IMR-90 (cell line): ENCODE data around the gene TAL1.

Experiments
- BHLHE40 ChIP-seq: fragments of 150-350 bp; IDR thresholded peaks from 2 replicates; pipeline ENCODE4 v1.6.1; 2016; ENCODE audit warnings: mild to moderate bottlenecking, low read depth, low read length
- CEBPB ChIP-seq: IDR thresholded peaks from 2 replicates; pipeline ENCODE4 v1.6.1; 2012; ENCODE audit warnings: low read depth, low read length, improper control_type of control experiment
- CHD1 ChIP-seq: IDR thresholded peaks from 2 replicates; pipeline ENCODE4 v1.6.1; 2012; ENCODE audit warnings: low read depth, low read length, improper control_type of control experiment
- FOS ChIP-seq: fragments of 150-350 bp; IDR thresholded peaks from 2 replicates; pipeline ENCODE4 v1.6.1; 2016; ENCODE audit warnings: low read depth, low read length
- MAZ ChIP-seq: IDR thresholded peaks from 2 replicates; pipeline ENCODE4 v1.6.1; 2012; ENCODE audit warnings: low read depth, mild to moderate bottlenecking, low read length, improper control_type of control experiment, moderate library complexity, borderline replicate concordance
- MXI1 ChIP-seq: IDR thresholded peaks from 2 replicates; pipeline ENCODE4 v1.6.1; 2012; ENCODE audit warnings: low read depth, mild to moderate bottlenecking, low read length, moderate library complexity, borderline replicate concordance
- POLR2A ChIP-seq: IDR thresholded peaks from 2 replicates; pipeline ENCODE4 v1.6.1; 2012; ENCODE audit warnings: mild to moderate bottlenecking, low read depth, low read length
- RAD21 ChIP-seq: IDR thresholded peaks from 2 replicates; pipeline ENCODE4 v1.6.1; 2012; ENCODE audit warnings: low read length, improper control_type of control experiment
- RCOR1 ChIP-seq: IDR thresholded peaks from 2 replicates; pipeline ENCODE4 v1.6.1; 2012; ENCODE audit warnings: mild to moderate bottlenecking, low read length, improper control_type of control experiment; ENCODE audit not compliant: insufficient replicate concordance
- RFX5 ChIP-seq: IDR thresholded peaks from 2 replicates; pipeline ENCODE4 v1.8.0; 2012; ENCODE audit warnings: low read depth, mild to moderate bottlenecking, low read length, moderate library complexity
- SMC3 ChIP-seq: fragments of 150-350 bp; IDR thresholded peaks from 2 replicates; pipeline ENCODE4 v1.6.1; 2016; ENCODE audit warnings: low read depth, mild to moderate bottlenecking, antibody characterized with exemption, low read length, moderate library complexity
- TF ChIP-seq, protein P1 (sequence below): conservative IDR thresholded peaks from 2 replicates; pipeline ENCODE4 v1.5.1; 2012; ENCODE audit warnings: mild to moderate bottlenecking, low read depth, low read length, improper control_type of control experiment
- TF ChIP-seq, protein P2 (sequence below): fragments of 150-350 bp; IDR thresholded peaks from 2 replicates; pipeline ENCODE4 v1.6.1; 2017; ENCODE audit warnings: mild to moderate bottlenecking, antibody characterized with exemption, low read length, low read depth

DNA sequence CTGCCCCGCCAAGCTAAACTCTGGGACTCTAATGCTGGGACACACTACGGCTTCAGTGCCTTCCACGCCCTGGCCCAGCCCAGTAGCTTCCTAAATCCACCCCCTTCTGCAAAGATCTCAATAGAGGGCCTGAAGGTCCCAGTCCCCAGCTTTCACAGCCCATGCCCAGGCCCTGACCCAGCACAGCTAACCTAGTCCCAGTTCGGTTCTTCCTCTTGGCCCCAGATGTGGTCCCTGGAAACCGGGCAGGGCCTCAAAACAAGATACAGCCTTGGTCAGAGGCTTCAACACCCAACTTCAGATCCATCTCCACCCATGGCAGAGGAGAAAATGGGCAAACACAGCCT lies 41.5 kb downstream of the TAL1 start:
- TF ChIP-seq, protein P1, sequence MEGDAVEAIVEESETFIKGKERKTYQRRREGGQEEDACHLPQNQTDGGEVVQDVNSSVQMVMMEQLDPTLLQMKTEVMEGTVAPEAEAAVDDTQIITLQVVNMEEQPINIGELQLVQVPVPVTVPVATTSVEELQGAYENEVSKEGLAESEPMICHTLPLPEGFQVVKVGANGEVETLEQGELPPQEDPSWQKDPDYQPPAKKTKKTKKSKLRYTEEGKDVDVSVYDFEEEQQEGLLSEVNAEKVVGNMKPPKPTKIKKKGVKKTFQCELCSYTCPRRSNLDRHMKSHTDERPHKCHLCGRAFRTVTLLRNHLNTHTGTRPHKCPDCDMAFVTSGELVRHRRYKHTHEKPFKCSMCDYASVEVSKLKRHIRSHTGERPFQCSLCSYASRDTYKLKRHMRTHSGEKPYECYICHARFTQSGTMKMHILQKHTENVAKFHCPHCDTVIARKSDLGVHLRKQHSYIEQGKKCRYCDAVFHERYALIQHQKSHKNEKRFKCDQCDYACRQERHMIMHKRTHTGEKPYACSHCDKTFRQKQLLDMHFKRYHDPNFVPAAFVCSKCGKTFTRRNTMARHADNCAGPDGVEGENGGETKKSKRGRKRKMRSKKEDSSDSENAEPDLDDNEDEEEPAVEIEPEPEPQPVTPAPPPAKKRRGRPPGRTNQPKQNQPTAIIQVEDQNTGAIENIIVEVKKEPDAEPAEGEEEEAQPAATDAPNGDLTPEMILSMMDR: no peak
- TF ChIP-seq RFX5 (no peak), POLR2A (no peak), RCOR1 (no peak), CEBPB (no peak), FOS (no peak), MAZ (no peak), SMC3 (no peak), RAD21 (no peak), MXI1 (no peak), BHLHE40 (no peak), CHD1 (no peak)
- TF ChIP-seq, protein P2, sequence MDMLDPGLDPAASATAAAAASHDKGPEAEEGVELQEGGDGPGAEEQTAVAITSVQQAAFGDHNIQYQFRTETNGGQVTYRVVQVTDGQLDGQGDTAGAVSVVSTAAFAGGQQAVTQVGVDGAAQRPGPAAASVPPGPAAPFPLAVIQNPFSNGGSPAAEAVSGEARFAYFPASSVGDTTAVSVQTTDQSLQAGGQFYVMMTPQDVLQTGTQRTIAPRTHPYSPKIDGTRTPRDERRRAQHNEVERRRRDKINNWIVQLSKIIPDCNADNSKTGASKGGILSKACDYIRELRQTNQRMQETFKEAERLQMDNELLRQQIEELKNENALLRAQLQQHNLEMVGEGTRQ: no peak
